Kasumi-1 (cell line): ENCODE data around the gene SELENOI.
"Not testable (repeated sequence)": the region's sequence is repeated elsewhere in the genome, so short reads cannot be mapped to it uniquely, and the experiment has no call there.

Source experiments
- DNase-seq, 2 experiments: peaks; one replicate each; lab custom pipeline; 2025; lab: John Stamatoyannopoulos, UW

The SELENOI gene

DNA sequence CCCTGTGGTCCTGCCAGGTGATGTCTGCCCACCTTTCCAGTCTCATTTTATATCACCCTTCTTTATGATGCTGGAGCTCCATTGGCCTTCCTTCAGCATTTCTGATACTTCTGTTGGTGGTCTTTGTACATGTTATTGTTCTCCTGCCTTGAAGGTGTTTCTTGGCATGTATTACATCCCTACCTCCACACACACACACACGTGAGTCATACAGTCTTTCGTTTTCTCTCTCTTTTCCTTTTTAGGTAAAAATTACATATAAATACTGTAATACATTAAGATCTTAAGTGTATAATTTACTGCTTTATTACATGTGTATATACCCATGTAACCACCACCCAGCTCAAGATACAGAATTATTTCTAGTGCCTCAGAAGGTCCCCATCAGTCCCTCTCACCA is 10.8 kb downstream of the SELENOI start:
- no peak for DNase-seq

DNA sequence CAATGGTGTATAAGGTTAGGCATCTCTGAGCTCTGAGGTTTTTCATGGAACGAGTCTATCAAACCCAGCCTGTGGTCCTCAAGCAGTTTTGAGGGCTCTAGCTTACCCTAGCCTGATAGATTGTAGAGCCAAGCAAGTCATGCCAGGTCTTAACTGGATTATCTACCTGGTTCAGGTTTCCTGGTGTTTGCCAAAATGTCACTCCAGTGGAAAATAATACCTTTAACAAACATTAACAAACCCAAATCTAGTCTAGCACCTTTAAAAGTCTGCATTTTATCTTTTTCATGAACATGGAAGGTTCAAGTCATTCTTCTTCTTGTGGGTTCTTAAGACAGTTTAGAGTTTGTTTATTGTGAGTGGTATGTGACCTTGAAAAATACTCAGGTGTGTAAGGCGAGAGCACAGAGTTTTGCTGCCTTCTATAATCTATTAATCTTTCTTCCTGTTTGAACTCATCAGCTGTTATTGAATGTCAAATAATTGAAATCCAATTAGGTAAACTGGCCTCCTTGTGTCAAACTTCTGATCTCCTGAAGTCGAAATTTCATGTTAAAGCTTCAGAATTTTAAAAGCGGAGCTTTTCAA is 14.0 kb downstream of the SELENOI start:
- no peak for DNase-seq

GRCh38 chr2:26363323-26363722 is 17.4 kb downstream of the SELENOI start:
- DNase-seq: no peak

DNA sequence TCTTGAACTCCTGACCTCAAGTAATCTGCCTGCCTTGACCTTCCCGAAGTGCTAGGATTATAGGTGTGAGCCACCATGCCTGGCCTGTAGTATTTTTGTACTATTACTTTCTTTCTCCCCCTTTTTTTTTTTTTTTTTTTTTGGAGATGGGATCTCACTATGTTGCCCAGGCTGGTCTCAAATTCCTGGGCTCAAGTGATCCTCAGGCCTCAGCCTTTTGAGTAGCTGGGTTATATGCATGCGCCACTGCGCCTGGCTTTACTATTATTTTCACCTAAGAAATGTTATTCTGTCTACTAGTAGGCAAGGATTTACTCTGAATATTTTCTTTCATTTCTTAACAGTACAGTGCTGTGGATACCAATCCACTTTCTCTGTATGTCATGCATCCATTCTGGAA is 18.0 kb downstream of the SELENOI start:
- DNase-seq: no peak

DNA sequence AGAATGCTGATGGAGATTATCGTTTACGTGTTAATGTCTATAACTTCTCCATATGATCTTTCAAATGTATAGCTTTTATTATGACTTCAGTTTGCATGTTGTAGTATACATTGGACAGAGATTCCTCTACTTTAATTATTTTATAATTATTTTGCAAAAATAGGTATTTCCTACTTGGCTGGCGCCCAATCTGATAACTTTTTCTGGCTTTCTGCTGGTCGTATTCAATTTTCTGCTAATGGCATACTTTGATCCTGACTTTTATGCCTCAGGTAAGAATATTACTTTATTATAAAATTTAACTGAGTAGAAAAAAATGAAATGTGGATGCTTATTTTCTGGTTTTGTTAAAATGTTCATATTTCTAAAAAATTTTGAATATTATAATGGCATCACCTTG is 18.7 kb downstream of the SELENOI start:
- DNase-seq: no peak

GRCh38 chr2:26366957-26367356 is 21.0 kb downstream of the SELENOI start:
- no peak for DNase-seq

DNA sequence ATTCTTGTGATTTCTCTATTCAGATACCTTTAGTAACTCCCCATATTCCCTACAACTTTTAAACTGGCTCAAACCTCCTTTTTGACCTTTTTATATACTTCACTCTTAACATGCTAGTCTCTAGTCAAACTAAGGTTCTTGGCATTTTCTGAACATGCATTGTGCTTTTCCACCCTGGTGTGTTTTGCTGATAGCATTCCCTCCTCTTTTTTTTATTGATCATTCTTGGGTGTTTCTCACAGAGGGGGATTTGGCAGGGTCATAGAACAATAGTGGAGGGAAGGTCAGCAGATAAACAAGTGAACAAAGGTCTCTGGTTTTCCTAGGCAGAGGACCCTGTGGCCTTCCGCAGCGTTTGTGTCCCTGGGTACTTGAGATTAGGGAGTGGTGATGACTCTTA is 23.7 kb downstream of the SELENOI start:
- not testable (repeated sequence) for DNase-seq

GRCh38 chr2:26370909-26371308 is 25.0 kb downstream of the SELENOI start:
- not testable (repeated sequence) for DNase-seq

GRCh38 chr2:26376799-26377198 is 30.9 kb downstream of the SELENOI start:
- DNase-seq: no peak

DNA sequence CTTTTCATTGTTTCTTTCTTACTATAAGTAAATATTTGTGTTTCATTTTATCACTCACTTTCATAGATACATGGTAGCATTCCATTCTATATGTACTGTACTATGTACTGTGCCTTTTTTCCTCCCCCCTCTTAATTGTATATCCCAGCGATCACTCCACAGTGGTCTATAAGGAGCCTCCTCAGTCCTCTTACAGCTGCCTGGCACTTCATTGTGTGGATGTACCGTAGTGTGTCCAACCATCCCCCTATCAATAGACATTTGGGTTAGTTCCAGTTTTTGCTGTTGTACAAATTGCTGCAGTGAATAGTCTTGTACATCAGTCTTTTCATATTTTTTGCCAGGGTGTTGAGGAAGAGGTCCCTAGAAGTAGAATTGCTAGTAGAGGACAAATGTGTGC is 34.3 kb downstream of the SELENOI start:
- no peak for DNase-seq

DNA sequence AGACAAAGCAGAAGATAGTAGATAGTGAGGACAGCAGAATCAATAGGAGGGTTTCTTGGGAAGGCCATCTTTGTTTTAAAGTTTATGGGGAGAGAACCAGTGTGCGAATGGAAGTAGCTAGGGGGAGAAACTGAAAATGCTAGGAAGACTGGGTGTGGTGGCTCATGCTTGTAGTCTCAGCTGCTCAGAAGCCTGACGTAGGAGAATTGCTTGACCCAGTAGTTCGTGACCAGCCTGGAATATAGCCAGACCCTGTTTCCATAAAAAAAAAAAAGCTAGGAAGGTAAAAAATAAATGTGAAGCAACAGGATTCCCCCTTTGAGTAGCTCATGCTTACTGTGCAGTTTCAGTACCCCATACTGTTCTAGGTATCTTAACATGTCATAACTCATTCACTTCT is 36.6 kb downstream of the SELENOI start:
- no peak for DNase-seq

DNA sequence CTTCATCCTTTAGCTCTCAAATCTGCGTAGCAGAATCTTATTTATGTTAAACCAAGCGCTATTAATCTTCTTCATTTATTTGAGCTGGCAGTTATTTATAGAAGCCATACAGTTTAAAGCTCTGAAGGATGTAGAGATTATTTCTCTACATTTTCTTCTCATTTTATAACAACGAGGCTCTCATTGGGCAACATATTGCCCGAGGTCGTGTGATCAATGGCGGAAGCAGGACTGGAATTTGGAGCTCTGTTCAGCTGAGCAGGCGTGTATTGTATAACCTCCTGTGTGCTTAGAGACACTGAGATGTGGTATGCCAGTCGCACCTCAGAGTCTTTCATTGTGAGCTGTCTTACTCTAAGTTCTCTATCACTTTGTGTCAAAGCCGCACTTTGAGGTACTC is 38.2 kb downstream of the SELENOI start:
- DNase-seq: no peak

- DNase-seq: no peak
These were observed 38.7 kb downstream of the SELENOI start for GRCh38 chr2:26384597-26384996.

- DNase-seq: no peak
These were observed 41.2 kb downstream of the SELENOI start for GRCh38 chr2:26387189-26387588.

GRCh38 chr2:26394694-26395093 is 48.8 kb downstream of the SELENOI start:
- DNase-seq: no peak

GRCh38 chr2:26395394-26395793 is 49.5 kb downstream of the SELENOI start:
- no peak for DNase-seq

GRCh38 chr2:26396734-26397298 is 50.9 kb downstream of the SELENOI start:
- DNase-seq: no peak

GRCh38 chr2:26399771-26400376 is 53.9 kb downstream of the SELENOI start:
- peak in 1 of 2 experiments; percentile 4 for DNase-seq

DNA sequence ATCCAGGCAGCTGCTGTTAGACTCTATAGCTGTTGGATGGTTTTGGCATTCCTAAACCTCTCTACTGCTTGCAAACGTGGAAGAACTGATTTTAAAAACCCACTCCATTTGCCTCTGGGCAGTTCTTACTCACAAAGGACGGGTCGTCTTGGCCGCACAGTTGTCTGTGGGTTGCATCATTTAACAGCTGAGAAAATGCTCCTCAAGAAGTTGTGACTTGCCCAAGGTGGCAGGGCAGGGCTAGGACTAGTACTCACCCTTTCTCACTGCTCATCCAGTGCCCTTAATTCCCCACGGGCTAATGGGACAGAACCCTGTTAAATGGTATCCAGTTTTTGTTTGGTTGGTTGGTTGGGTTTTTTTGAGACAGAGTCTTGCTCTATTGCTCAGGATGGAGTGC is 54.8 kb downstream of the SELENOI start:
- DNase-seq: no peak

- no peak for DNase-seq
These were observed 56.0 kb downstream of the SELENOI start, which contains the start of gene DRC1 for GRCh38 chr2:26401739-26402541. Gene DRC1, plus strand, starts transcription at chr2:26401920. Its CDS starts 70 bp downstream, at chr2:26401990.

DNA sequence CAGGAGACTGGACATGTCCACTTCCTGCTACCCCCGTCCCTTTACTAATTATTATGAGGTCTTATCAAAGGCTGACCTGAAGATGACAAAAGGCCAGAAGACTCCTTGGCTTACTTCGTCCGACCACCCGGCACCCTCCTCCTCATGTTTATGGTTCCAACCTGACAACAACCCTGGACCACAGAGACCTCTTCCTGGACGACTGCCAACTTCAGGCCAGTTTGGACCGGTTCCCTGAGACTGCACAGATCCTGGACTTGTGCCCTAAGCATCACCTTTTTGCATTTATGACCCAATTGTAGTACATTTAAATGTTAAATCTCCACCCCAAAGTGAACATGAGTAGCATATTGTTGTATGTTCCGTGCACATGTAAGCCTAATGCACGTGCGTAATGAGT is 61.6 kb downstream of the SELENOI start:
- DNase-seq: no peak

- no peak for DNase-seq
These were observed 63.8 kb downstream of the SELENOI start for GRCh38 chr2:26409785-26410184.

GRCh38 chr2:26410764-26411243 is 64.9 kb downstream of the SELENOI start:
- no peak for DNase-seq
